Activated CD8-positive, alpha-beta T cell treated with anti-CD3 and anti-CD28 coated beads for 36 hours (primary cell): ENCODE measurements around the gene NPC1. TPM values are rescaled to one million over a fixed set of nuclear protein-coding genes. Genes with fewer than 3 reads are reported as not detected.
A peak's percentile ranks its signal among the peaks of the same experiment; 100 is the strongest.

Source experiments
- ATAC-seq: fragments of 200-7000 bp; cut with Tn5 transposase; one replicate; pipeline ENCODE4 v1.10.0; 2021; ENCODE audit warnings: mild to moderate bottlenecking, moderate library complexity
- CTCF ChIA-PET: fragments of 350-600 bp; sonication (Branson Sonifier 250); formaldehyde crosslinking; loops from one replicate; lab custom pipeline; 2021; ENCODE audit warnings: antibody characterized with exemption; lab: Charles Lee
- POLR2A ChIA-PET: fragments of 350-600 bp; sonication (Branson Sonifier 250); formaldehyde crosslinking; loops from one replicate; lab custom pipeline; 2021; ENCODE audit warnings: antibody characterized with exemption; lab: Charles Lee
- DNase-seq: peaks from one replicate; pipeline ENCODE4 v3.0.0-alpha.2; 2020
- H3K27ac Mint-ChIP-seq: one replicate; pipeline ENCODE4 v1.8.0; 2021; ENCODE audit warnings: mild to moderate bottlenecking, mixed read lengths
- H3K27me3 Mint-ChIP-seq: one replicate; pipeline ENCODE4 v1.8.0; 2021; ENCODE audit warnings: mixed read lengths
- H3K36me3 Mint-ChIP-seq: one replicate; pipeline ENCODE4 v1.8.0; 2021; ENCODE audit warnings: low read depth, mixed read lengths
- H3K4me1 Mint-ChIP-seq: one replicate; pipeline ENCODE4 v1.8.0; 2021; ENCODE audit warnings: low read depth, mixed read lengths
- H3K4me3 Mint-ChIP-seq: one replicate; pipeline ENCODE4 v1.8.0; 2021; ENCODE audit warnings: mild to moderate bottlenecking, moderate library complexity, mixed read lengths
- H3K9me3 Mint-ChIP-seq: one replicate; pipeline ENCODE4 v1.8.0; 2021; ENCODE audit warnings: mixed read lengths
- intact Hi-C: fragments of 100-400 bp; cut with micrococcal nuclease; formaldehyde crosslinking; loops from one replicate; pipeline ENCODE4 v1.10.0; 2022
- total RNA-seq, 2 experiments: library from RNA; stranded (reverse); gene quantifications; one replicate each; pipeline ENCODE4 v1.2.3, GENCODE V29; 2021
- TF ChIP-seq, protein P1 (sequence below): fragments of 200-600 bp; IDR thresholded peaks from one replicate; pipeline ENCODE4 v1.8.0; 2022; ENCODE audit warnings: antibody characterized with exemption, mild to moderate bottlenecking

NPC1 gene
- total RNA-seq, 2 experiments from 2014 or later = 21.5 to 22.9 TPM

DNA sequence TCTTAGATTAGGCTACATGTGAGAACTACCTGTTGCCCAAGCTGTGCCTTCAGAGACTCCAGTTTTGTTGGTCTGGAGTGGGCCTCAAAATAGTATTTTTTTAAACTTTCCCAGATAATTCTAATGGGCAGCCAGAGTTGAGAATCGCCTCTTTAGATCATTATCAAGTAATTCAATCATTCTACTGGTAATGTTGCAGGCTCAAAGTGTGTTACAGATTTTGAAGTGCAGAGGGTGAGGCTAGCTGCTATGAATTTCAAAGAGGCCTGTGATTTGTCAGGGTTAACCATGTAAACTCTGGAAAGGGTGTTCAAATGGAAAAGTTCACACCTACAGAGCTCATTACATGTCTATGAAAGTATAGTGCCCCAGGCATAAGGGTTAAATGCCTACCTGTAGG is 46.3 kb upstream of the NPC1 start:
- Mint-ChIP-seq H3K27me3 (peaks cover 2% of the 10 kb centered on the region), H3K9me3 (no peaks in the 10 kb centered on the region), H3K27ac (no peak overlapping the region), H3K4me3 (no peak overlapping the region), H3K36me3 (no peaks in the 10 kb centered on the region), H3K4me1 (peaks cover 14% of the 10 kb centered on the region)
- ChIA-PET CTCF (interaction anchor here (1.5 kb wide), 1 partner anchor 10 kb away, joined by 4 read pairs; no protein-coding TSS in a partner anchor), POLR2A (no interaction called here)
- TF ChIP-seq, protein P1, sequence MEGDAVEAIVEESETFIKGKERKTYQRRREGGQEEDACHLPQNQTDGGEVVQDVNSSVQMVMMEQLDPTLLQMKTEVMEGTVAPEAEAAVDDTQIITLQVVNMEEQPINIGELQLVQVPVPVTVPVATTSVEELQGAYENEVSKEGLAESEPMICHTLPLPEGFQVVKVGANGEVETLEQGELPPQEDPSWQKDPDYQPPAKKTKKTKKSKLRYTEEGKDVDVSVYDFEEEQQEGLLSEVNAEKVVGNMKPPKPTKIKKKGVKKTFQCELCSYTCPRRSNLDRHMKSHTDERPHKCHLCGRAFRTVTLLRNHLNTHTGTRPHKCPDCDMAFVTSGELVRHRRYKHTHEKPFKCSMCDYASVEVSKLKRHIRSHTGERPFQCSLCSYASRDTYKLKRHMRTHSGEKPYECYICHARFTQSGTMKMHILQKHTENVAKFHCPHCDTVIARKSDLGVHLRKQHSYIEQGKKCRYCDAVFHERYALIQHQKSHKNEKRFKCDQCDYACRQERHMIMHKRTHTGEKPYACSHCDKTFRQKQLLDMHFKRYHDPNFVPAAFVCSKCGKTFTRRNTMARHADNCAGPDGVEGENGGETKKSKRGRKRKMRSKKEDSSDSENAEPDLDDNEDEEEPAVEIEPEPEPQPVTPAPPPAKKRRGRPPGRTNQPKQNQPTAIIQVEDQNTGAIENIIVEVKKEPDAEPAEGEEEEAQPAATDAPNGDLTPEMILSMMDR = no peak
- no peak for ATAC-seq
- DNase-seq = no peak
- intact Hi-C loops = no loop called here

DNA sequence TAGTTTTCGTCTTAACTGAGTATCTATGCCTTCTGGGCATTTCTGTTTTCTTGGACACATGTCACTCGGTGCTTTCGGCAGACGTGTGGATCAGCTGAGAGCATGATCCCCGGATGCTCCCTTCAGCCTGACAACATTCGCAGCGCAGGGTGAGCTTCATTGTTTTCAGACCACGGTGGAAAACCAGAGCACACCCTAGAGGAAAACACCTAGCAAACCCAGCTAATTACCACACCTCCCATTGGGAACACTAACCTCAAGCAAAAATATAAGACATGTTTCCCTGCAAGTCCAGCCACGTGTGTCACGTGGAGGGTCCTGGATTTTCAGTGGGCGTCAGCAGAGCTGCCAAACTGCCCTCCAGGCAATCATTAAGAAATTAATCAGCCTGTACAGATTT is 45.4 kb upstream of the NPC1 start:
- peaks cover 2% of the 10 kb centered on the region for H3K27me3 Mint-ChIP-seq
- intact Hi-C loops = no loop called here
- peaks cover 16% of the 10 kb centered on the region for H3K4me1 Mint-ChIP-seq
- ChIA-PET POLR2A (interaction anchor here (0.6 kb wide), 1 partner anchor 53 kb away, joined by 4 read pairs; no protein-coding TSS in a partner anchor), CTCF (interaction anchor here (0.9 to 1.5 kb wide), 3 partner anchors 10 to 180 kb away, joined by 3 to 4 read pairs (median 4); no protein-coding TSS in a partner anchor)
- no peak overlapping the region for H3K4me3 Mint-ChIP-seq
- TF ChIP-seq, protein P1 = no peak
- no peak for DNase-seq
- no peak overlapping the region for H3K27ac Mint-ChIP-seq
- no peak for ATAC-seq
- H3K36me3 Mint-ChIP-seq = no peaks in the 10 kb centered on the region
- no peaks in the 10 kb centered on the region for H3K9me3 Mint-ChIP-seq

DNA sequence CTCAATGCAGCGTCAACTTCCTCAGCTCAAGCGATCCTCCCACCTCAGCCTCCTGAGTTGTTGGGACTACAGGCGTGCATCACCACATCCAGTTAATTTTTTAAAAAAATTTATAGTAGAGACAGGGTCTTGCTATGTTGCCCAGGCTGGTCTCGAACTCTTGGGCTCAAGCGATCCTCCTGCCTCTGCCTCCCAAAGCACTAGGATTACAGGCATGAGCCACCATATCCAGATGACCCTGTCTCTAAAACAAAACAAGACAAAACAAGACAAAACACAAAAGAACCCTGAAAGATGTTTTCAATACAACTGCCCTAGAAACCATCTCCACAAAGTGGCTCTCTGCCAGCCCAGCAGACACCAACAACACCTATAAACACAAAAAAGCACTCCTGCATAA is 45.0 kb upstream of the NPC1 start:
- POLR2A ChIA-PET = no interaction called here
- ATAC-seq (no peak), DNase-seq (no peak)
- H3K4me1 Mint-ChIP-seq = peaks cover 21% of the 10 kb centered on the region
- H3K9me3 Mint-ChIP-seq = no peaks in the 10 kb centered on the region
- TF ChIP-seq, protein P1 = no peak
- no peak overlapping the region for H3K4me3 Mint-ChIP-seq
- H3K36me3 Mint-ChIP-seq = no peaks in the 10 kb centered on the region
- intact Hi-C loops = no loop called here
- peaks cover 2% of the 10 kb centered on the region for H3K27me3 Mint-ChIP-seq
- CTCF ChIA-PET = interaction anchor here (0.9 to 1.5 kb wide), 2 partner anchors 36 to 181 kb away, joined by 3 to 4 read pairs; no protein-coding TSS in a partner anchor
- no peak overlapping the region for H3K27ac Mint-ChIP-seq

DNA sequence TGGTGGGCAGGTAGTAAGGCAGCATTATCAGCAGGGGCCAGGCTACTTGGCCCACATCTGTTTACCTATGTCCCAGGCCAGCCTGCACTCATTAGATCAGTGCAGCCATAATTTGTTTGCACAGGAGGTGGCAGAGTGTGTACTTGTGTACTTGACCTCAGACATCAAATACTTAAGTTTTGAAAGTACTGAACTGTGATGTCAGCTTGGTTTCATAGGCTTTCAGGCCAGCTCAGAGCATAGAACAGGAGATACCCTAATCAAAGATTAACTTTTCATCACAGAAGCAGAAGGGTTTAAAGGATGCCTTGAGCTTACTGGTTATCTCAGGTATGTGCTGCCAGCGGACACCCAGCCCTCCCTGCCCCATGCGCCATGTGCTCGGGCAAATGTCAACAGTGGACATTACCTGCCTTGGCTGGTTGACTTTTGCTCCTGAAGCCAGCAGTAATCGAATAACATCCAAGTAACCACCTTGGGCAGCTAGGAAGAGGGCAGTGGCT is 43.2 kb upstream of the NPC1 start:
- DNase-seq = no peak
- no peaks in the 10 kb centered on the region for H3K36me3 Mint-ChIP-seq
- no peaks in the 10 kb centered on the region for H3K27me3 Mint-ChIP-seq
- ChIA-PET CTCF (interaction anchor here (1.8 kb wide), 1 partner anchor 74 kb away, joined by 6 read pairs; no protein-coding TSS in a partner anchor), POLR2A (no interaction called here)
- H3K4me3 Mint-ChIP-seq = no peak overlapping the region
- no peak overlapping the region for H3K27ac Mint-ChIP-seq
- peaks cover 12% of the 10 kb centered on the region for H3K4me1 Mint-ChIP-seq
- peak; percentile 34 for ATAC-seq
- intact Hi-C loops = loop anchor here (10.0 kb wide), 1 partner anchor 285 kb away; no protein-coding TSS in a partner anchor
- TF ChIP-seq, protein P1 = no peak
- H3K9me3 Mint-ChIP-seq = no peaks in the 10 kb centered on the region

DNA sequence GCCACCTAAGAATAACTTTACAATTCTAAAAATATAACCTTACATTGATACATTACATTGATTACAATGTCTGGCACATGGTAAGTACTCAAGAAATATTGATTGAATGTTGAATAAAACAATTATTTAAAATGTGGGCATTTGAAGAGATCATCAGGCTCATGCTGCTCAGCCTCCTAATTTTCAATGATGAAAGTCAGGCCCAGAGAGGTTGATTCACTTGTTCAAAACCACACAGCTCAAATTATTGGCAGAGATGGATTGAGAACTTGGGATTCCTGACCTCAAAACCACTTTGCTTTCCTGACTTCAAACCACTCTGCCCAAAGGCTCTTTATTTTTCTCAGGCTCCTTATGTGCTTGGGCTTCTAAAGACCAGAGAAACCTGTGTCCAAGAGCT is 41.7 kb upstream of the NPC1 start:
- Mint-ChIP-seq H3K9me3 (no peaks in the 10 kb centered on the region), H3K4me3 (no peak overlapping the region), H3K27me3 (no peaks in the 10 kb centered on the region), H3K4me1 (peaks cover 10% of the 10 kb centered on the region), H3K27ac (no peak overlapping the region), H3K36me3 (no peaks in the 10 kb centered on the region)
- intact Hi-C loops = loop anchor here (10.0 kb wide), 1 partner anchor 287 kb away; no protein-coding TSS in a partner anchor
- ChIA-PET POLR2A (no interaction called here), CTCF (interaction anchor here (1.2 to 1.8 kb wide), 2 partner anchors 75 to 184 kb away, joined by 6 read pairs; no protein-coding TSS in a partner anchor)
- TF ChIP-seq, protein P1 = no peak
- ATAC-seq (no peak), DNase-seq (no peak)
